Fibroblast of skin of right biceps (primary cell): Measurements from ENCODE around the gene ILK.

Experiments
- DNase-seq: peaks from one replicate; pipeline ENCODE4 v3.0.0-alpha.2; 2013

ILK gene

GRCh38 chr11:6603287-6604080, at the start of gene ILK, which contains the start of gene RRP8:
ILK (plus strand) TSS chr11:6603774; CDS start chr11:6604272, 498 bp downstream.
RRP8 (minus strand) TSS chr11:6603616; CDS start chr11:6603502, 114 bp downstream.
- DNase-seq: peak; percentile 88

GRCh38 chr11:6554828-6555706, 48.5 kb upstream of the ILK start:
- no peak for DNase-seq

GRCh38 chr11:6556139-6556949, 47.2 kb upstream of the ILK start:
- DNase-seq: no peak

- DNase-seq: no peak
These were observed 46.5 kb upstream of the ILK start for GRCh38 chr11:6557063-6557462.

- DNase-seq: no peak
These were observed 45.6 kb upstream of the ILK start for GRCh38 chr11:6557761-6558674.

GRCh38 chr11:6559369-6559768, 44.2 kb upstream of the ILK start:
- no peak for DNase-seq

GRCh38 chr11:6561288-6561687, 42.3 kb upstream of the ILK start:
- DNase-seq: no peak

- peak; percentile 8 for DNase-seq
These were observed 40.4 kb upstream of the ILK start for GRCh38 chr11:6563121-6563619.

- no peak for DNase-seq
These were observed 39.9 kb upstream of the ILK start for GRCh38 chr11:6563667-6564066.

GRCh38 chr11:6565325-6565724, 38.2 kb upstream of the ILK start:
- DNase-seq: no peak

- no peak for DNase-seq
These were observed 37.4 kb upstream of the ILK start for GRCh38 chr11:6565988-6566703.

GRCh38 chr11:6566704-6567370, 36.7 kb upstream of the ILK start:
- no peak for DNase-seq

- no peak for DNase-seq
These were observed 36.2 kb upstream of the ILK start for GRCh38 chr11:6567371-6567745.

- peak; percentile 85 for DNase-seq
These were observed 35.2 kb upstream of the ILK start for GRCh38 chr11:6568191-6568918.

GRCh38 chr11:6569706-6570105, 33.9 kb upstream of the ILK start:
- DNase-seq: no peak

- no peak for DNase-seq
These were observed 32.7 kb upstream of the ILK start for GRCh38 chr11:6570691-6571427.

GRCh38 chr11:6571434-6572008, 32.1 kb upstream of the ILK start:
- no peak for DNase-seq

GRCh38 chr11:6572215-6572614, 31.4 kb upstream of the ILK start:
- DNase-seq: peak; percentile 85
